ENCODE measurements around the gene ARHGAP25. TPM values are rescaled to one million over a fixed set of nuclear protein-coding genes. Genes with fewer than 3 reads are reported as not detected.

ARHGAP25 gene
- total RNA-seq, 1 donor from 2014 or later: 0.50 TPM

DNA sequence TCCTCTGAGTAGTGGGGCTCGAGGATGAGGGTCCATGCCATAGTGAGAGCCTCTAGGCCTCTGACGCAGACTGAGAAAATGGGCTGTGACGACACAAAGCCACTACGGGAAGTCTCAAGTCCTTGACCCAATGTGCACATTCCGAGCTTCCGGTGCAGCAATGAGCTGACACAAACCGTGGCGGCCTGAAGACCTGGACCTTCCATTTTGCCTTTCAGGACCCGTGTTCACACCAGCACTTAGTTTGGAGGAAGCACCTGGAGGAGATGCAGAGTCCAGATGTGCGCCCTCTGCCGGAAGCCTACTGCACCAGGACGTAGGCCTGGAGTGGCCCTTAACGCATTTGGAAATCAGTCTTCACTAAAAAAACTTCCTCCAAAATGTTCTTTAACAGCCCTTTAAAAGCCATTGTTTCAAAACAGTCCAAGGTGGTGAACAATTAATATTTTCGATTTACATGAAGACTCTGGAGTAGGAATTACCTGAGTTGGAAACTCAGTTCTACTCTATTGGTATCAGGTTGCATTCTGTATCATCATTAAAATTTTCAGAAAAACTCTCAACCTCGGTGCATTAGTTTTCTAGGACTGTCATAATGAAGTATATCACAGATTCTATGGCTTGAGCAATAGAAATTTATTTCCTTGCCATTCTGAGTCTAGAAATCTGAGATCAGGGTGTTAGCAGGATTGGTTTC, 102.7 kb downstream of the ARHGAP25 start:
- no peak for DNase-seq (ENCODE audit: low spot score)
- peak; percentile 81 for TF ChIP-seq CTCF (IDR thresholded peaks at IDR 0.05)
- Mint-ChIP-seq H3K4me3 (ENCODE audit: unreplicated experiment) (no peak overlapping the region), H3K9me3 (ENCODE audit: low read depth) (no peaks in the 10 kb centered on the region), H3K27me3 (ENCODE audit: low read depth) (no peaks in the 10 kb centered on the region), H3K4me1 (ENCODE audit: low read depth) (peaks cover 14% of the 10 kb centered on the region), H3K27ac (ENCODE audit: unreplicated experiment) (no peak overlapping the region), H3K36me3 (ENCODE audit: low read depth) (no peaks in the 10 kb centered on the region)

DNA sequence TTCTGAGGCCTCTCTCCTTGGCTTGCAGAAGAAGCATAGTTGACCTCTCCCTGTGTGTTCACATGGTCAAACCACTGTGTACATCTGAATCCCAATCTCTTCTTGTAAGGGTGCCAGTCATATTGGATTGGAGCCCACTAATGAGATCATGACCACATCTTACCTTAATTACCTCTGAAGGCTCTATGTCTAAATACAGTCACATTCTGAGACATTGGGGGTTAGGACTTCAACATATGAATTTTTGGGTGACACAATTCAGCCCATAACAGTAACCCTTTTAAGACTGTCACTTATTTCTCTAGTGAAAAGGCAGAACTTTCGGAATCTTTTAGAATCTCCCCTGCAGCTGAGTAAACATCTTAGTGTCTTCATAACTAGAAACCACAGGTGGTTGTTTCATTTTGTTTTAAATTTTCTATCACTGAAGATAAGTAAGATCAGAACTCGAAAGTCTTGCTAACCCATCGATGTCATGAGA, 103.3 kb downstream of the ARHGAP25 start:
- TF ChIP-seq CTCF (IDR thresholded peaks at IDR 0.05): no peak
- Mint-ChIP-seq H3K9me3 (ENCODE audit: low read depth) (no peaks in the 10 kb centered on the region), H3K27ac (ENCODE audit: unreplicated experiment) (no peak overlapping the region), H3K4me1 (ENCODE audit: low read depth) (peaks cover 9% of the 10 kb centered on the region), H3K36me3 (ENCODE audit: low read depth) (no peaks in the 10 kb centered on the region), H3K4me3 (ENCODE audit: unreplicated experiment) (no peak overlapping the region), H3K27me3 (ENCODE audit: low read depth) (no peaks in the 10 kb centered on the region)
- DNase-seq (ENCODE audit: low spot score): no peak

GRCh38 chr2:68838641-68839040, 104.0 kb downstream of the ARHGAP25 start:
- H3K4me1 Mint-ChIP-seq (ENCODE audit: low read depth): peaks cover 9% of the 10 kb centered on the region
- H3K27ac Mint-ChIP-seq (ENCODE audit: unreplicated experiment): no peak overlapping the region

GRCh38 chr2:68839260-68839833, 104.7 kb downstream of the ARHGAP25 start:
- Mint-ChIP-seq H3K4me3 (ENCODE audit: unreplicated experiment) (no peak overlapping the region), H3K27me3 (ENCODE audit: low read depth) (peaks cover 9% of the 10 kb centered on the region), H3K9me3 (ENCODE audit: low read depth) (no peaks in the 10 kb centered on the region), H3K36me3 (ENCODE audit: low read depth) (no peaks in the 10 kb centered on the region), H3K27ac (ENCODE audit: unreplicated experiment) (no peak overlapping the region), H3K4me1 (ENCODE audit: low read depth) (peaks cover 9% of the 10 kb centered on the region)
- TF ChIP-seq CTCF (IDR thresholded peaks at IDR 0.05): peak; percentile 78
- DNase-seq (ENCODE audit: low spot score): no peak

More at GRCh38 chr2:68838641-68839040, 104.0 kb downstream of the ARHGAP25 start:
- TF ChIP-seq CTCF (IDR thresholded peaks at IDR 0.05): no peak
- Mint-ChIP-seq H3K9me3 (ENCODE audit: low read depth) (no peaks in the 10 kb centered on the region), H3K36me3 (ENCODE audit: low read depth) (no peaks in the 10 kb centered on the region), H3K4me3 (ENCODE audit: unreplicated experiment) (no peak overlapping the region), H3K27me3 (ENCODE audit: low read depth) (peaks cover 7% of the 10 kb centered on the region)
- no peak for DNase-seq (ENCODE audit: low spot score)

- no peak for TF ChIP-seq CTCF (IDR thresholded peaks at IDR 0.05)
- Mint-ChIP-seq H3K4me1 (ENCODE audit: low read depth) (no peaks in the 10 kb centered on the region), H3K9me3 (ENCODE audit: low read depth) (no peaks in the 10 kb centered on the region), H3K27me3 (ENCODE audit: low read depth) (peaks cover 38% of the 10 kb centered on the region), H3K36me3 (ENCODE audit: low read depth) (no peaks in the 10 kb centered on the region), H3K27ac (ENCODE audit: unreplicated experiment) (no peak overlapping the region), H3K4me3 (ENCODE audit: unreplicated experiment) (no peak overlapping the region)
- no peak for DNase-seq (ENCODE audit: low spot score)
These were observed 110.4 kb downstream of the ARHGAP25 start for GRCh38 chr2:68845043-68845442.
